Measurements from ENCODE around the gene MICAL2. TPM values are rescaled to one million over a fixed set of nuclear protein-coding genes. Genes with fewer than 3 reads are reported as not detected.

Gene MICAL2
- total RNA-seq, 1 experiment from 2014 or later, result 62.9 TPM

GRCh38 chr11:12123799-12124198, 13.4 kb downstream of the MICAL2 start:
- intact Hi-C loops (cut with micrococcal nuclease), result no loop called here
- Histone ChIP-seq H3K9ac (ENCODE audit: low read length) (no peak overlapping the region), H3K4me1 (ENCODE audit: insufficient read depth, low read length) (peaks cover 68% of the 10 kb centered on the region), H3K9me2 (replicated peaks; ENCODE audit: low read length) (no peaks in the 10 kb centered on the region), H3K4me2 (ENCODE audit: low read length) (no peak overlapping the region), H3K9me3 (ENCODE audit: low read length) (no peaks in the 10 kb centered on the region), H3K27ac (ENCODE audit: low read length) (no peak overlapping the region), H3K4me3 (ENCODE audit: low read length) (no peak overlapping the region), H4K20me1 (ENCODE audit: low read length) (peaks cover 4% of the 10 kb centered on the region; the same call in 1 of the 2 replicates), H3K27me3 (ENCODE audit: low read length) (no peaks in the 10 kb centered on the region), H3K36me3 (ENCODE audit: low read depth, low read length) (peaks cover 6% of the 10 kb centered on the region; the same call in 1 of the 2 replicates), H2AFZ (ENCODE audit: low read length) (no peak overlapping the region), H3K79me2 (ENCODE audit: low read length) (peaks cover 92% of the 10 kb centered on the region), H3F3A (ENCODE audit: low read length, unreplicated experiment) (peaks cover 5% of the 10 kb centered on the region)
- BruUV-seq (replicated peaks), result no TSS peak
- ATAC-seq, result no peak
- TF ChIP-seq EZH2 (IDR thresholded peaks at IDR 0.05; ENCODE audit: low read length, unreplicated experiment), result no peak
- TF ChIP-seq CTCF (conservative IDR thresholded peaks at IDR 0.05; ENCODE audit: low read depth, low read length), result no peak
- TF ChIP-seq EZH2phosphoT487 (IDR thresholded peaks at IDR 0.05; ENCODE audit: borderline replicate concordance, low read length), result no peak
- ChIA-PET CTCF (no interaction called here), POLR2A (ENCODE audit: unreplicated experiment) (no interaction called here)
- DNase-seq, result no peak

GRCh38 chr11:12124306-12124705, 13.9 kb downstream of the MICAL2 start:
- Histone ChIP-seq H3K27ac (ENCODE audit: low read length) (no peak overlapping the region), H3K9me2 (replicated peaks; ENCODE audit: low read length) (no peaks in the 10 kb centered on the region), H3K36me3 (ENCODE audit: low read depth, low read length) (peaks cover 9% of the 10 kb centered on the region; the same call in 1 of the 2 replicates), H3K4me1 (ENCODE audit: insufficient read depth, low read length) (peaks cover 62% of the 10 kb centered on the region), H3K27me3 (ENCODE audit: low read length) (no peaks in the 10 kb centered on the region), H3K9ac (ENCODE audit: low read length) (no peak overlapping the region), H4K20me1 (ENCODE audit: low read length) (peaks cover 4% of the 10 kb centered on the region; the same call in 1 of the 2 replicates), H3K79me2 (ENCODE audit: low read length) (peaks cover 91% of the 10 kb centered on the region), H3K9me3 (ENCODE audit: low read length) (no peaks in the 10 kb centered on the region), H3K4me2 (ENCODE audit: low read length) (no peak overlapping the region), H3K4me3 (ENCODE audit: low read length) (no peak overlapping the region), H2AFZ (ENCODE audit: low read length) (no peak overlapping the region), H3F3A (ENCODE audit: low read length, unreplicated experiment) (peaks cover 5% of the 10 kb centered on the region)
- POLR2A ChIA-PET (ENCODE audit: unreplicated experiment), result no interaction called here
- no TSS peak for BruUV-seq (replicated peaks)
- DNase-seq, result no peak
- no peak for TF ChIP-seq CTCF (conservative IDR thresholded peaks at IDR 0.05; ENCODE audit: low read depth, low read length)
- no peak for TF ChIP-seq EZH2 (IDR thresholded peaks at IDR 0.05; ENCODE audit: low read length, unreplicated experiment)
- no peak for TF ChIP-seq EZH2phosphoT487 (IDR thresholded peaks at IDR 0.05; ENCODE audit: borderline replicate concordance, low read length)
- no peak for ATAC-seq
- intact Hi-C loops (cut with micrococcal nuclease), result no loop called here
- CTCF ChIA-PET, result no interaction called here

GRCh38 chr11:12125609-12126149, 15.3 kb downstream of the MICAL2 start:
- H3F3A ChIP-seq (ENCODE audit: low read length, unreplicated experiment), result peaks cover 5% of the 10 kb centered on the region
- ChIA-PET CTCF (interaction anchor here (0.6 to 0.9 kb wide), 3 partner anchors 57 to 107 kb away, joined by 3 to 5 read pairs (median 4); no protein-coding TSS in a partner anchor), POLR2A (ENCODE audit: unreplicated experiment) (no interaction called here)
- peak overlapping the region; percentile 14; the same call in 1 of the 2 replicates for H3K4me3 ChIP-seq (ENCODE audit: low read length)
- no peak for TF ChIP-seq EZH2 (IDR thresholded peaks at IDR 0.05; ENCODE audit: low read length, unreplicated experiment)
- TF ChIP-seq EZH2phosphoT487 (IDR thresholded peaks at IDR 0.05; ENCODE audit: borderline replicate concordance, low read length), result no peak
- no peak for TF ChIP-seq CTCF (conservative IDR thresholded peaks at IDR 0.05; ENCODE audit: low read depth, low read length)
- no TSS peak for BruUV-seq (replicated peaks)
- no peaks in the 10 kb centered on the region for H3K9me2 ChIP-seq (replicated peaks; ENCODE audit: low read length)
- H3K9ac ChIP-seq (ENCODE audit: low read length), result peak overlapping the region; percentile 46
- peak overlapping the region; percentile 84 for H3K27ac ChIP-seq (ENCODE audit: low read length)
- H3K79me2 ChIP-seq (ENCODE audit: low read length), result peaks cover 91% of the 10 kb centered on the region
- DNase-seq (peak; percentile 72), ATAC-seq (peak; percentile 80)
- peak overlapping the region; percentile 72 for H3K4me2 ChIP-seq (ENCODE audit: low read length)
- H3K9me3 ChIP-seq (ENCODE audit: low read length), result no peaks in the 10 kb centered on the region
- H3K4me1 ChIP-seq (ENCODE audit: insufficient read depth, low read length), result peaks cover 57% of the 10 kb centered on the region
- H3K27me3 ChIP-seq (ENCODE audit: low read length), result no peaks in the 10 kb centered on the region
- no peaks in the 10 kb centered on the region; the same call in 1 of the 2 replicates for H4K20me1 ChIP-seq (ENCODE audit: low read length)
- peaks cover 9% of the 10 kb centered on the region; the same call in 1 of the 2 replicates for H3K36me3 ChIP-seq (ENCODE audit: low read depth, low read length)
- intact Hi-C loops (cut with micrococcal nuclease), result no loop called here
- H2AFZ ChIP-seq (ENCODE audit: low read length), result no peak overlapping the region

Measured in PC-3 (cell line).